Effector CD4-positive, alpha-beta T cell (primary cell): ENCODE measurements around the gene SPP2.

Experiments
- DNase-seq: peaks from one replicate; pipeline ENCODE4 v3.0.0-alpha.2; 2020

Gene SPP2

DNA sequence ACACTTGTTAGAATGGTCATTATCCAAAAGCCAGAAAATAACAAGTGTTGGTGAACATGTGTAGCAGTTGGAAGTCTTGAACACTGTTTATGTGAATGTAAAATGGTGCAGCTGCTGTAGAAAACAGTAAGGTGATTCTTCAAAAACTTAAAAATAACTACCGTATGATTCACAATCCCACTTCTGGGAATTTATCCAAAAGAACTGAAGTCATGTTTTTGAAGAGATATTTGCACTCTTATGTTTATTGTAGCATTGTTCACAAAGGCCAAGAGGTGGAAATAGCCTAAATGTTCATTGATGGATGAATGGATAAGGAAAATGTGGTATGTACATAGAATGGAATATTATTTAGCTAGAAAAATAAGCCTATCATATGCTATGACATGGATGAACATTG, 6.3 kb upstream of the SPP2 start:
- no peak for DNase-seq

DNA sequence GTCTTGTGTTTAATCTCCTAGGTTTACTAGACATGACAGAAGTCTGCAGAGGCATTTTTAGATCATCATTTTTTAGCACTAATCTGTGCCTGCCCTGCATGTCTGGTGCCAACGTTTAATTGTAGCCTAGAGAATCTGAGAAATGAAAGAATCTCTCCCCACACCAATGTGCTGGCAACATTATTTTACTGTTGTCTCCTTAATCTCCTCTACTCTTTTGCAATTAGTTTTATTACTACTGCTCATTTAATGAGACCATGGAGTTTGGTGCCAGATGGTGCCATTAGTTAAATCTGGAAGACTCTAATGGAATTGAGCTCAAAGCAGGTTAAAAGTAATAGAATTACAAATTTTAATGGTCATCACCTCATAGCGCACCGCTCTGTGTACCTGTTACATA, 4.0 kb upstream of the SPP2 start:
- no peak for DNase-seq

- no peak for DNase-seq
Measured at GRCh38 chr2:234047361-234047760, 3.1 kb upstream of the SPP2 start.

GRCh38 chr2:234048049-234048448, 2.5 kb upstream of the SPP2 start:
- DNase-seq, result no peak

- DNase-seq, result no peak
Measured at GRCh38 chr2:234051374-234052070, 1.0 kb downstream of the SPP2 start.

DNA sequence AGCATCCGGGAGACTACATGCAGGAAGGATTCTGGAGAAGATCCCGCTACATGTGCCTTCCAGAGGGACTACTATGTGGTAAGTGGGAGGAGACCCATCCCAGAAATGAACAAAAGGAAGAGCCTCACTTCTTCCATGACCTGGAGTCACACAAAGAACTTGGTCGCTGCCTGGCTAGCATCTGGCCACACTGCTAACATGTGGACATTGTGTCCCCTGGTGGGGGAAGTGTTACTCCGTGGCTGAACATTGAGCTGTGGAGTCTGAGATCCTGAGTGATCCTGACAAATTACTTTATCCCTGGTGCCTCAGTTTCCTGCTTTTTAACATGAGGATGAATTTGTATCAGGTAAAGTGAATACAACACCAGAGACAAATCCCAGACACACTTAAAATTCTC, 8.4 kb downstream of the SPP2 start:
- DNase-seq, result no peak

DNA sequence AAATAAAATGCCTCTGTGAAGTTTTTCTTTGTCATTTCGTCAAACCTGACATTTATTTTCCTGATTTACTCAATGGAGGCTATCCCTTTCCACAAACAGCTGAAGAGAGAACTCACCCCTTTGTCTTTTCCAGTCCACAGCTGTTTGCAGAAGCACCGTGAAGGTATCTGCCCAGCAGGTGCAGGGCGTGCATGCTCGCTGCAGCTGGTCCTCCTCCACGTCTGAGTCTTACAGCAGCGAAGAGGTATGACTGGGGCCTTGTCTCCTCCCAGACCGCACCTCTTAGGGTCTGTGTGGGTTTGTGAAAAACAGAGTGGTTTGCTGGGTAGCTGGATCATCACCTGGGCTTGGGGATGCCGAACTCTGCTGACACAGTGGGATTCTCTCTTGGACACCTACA, 9.7 kb downstream of the SPP2 start:
- DNase-seq, result no peak

- no peak for DNase-seq
Measured at GRCh38 chr2:234061624-234062257, 11.2 kb downstream of the SPP2 start.

DNA sequence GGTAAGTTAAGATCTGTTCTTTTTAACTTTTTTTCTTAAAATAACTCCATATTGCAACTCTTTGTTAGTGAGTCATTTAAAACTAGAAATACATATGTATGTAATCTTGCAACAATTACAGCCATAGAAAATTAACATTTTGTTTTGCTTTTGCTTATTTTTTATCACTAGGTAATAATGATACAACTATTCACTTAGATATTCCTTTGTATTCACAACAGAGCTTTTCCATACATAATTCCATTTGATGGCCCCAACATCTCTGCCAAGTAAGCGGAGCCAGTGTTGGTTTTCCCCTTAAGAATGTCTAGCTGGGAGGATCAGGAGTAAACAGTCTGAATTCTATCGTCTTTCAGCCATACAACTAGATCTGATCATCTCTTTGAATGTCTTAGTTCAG, 16.1 kb downstream of the SPP2 start:
- no peak for DNase-seq

DNA sequence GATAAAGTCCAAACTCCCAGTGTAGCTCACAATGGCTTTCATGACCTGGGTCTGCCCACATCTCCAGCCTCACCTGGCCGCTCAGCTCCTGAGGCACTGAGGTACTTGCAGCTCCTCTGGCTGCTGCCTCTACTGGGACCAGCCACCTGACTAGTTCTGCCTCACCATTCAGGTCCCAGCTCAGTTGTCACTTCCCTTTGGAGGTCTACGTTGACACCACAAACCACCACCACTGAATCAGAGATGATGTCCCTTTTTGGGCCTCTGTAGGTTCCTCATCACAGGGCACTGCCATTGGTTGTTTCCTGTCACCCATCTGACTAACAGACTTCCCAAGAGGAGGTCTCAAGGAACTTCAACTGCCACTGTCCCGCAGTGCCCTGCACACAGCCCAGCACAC, 21.2 kb downstream of the SPP2 start:
- DNase-seq, result no peak

- DNase-seq, result no peak
Measured at GRCh38 chr2:234072454-234072853, 22.0 kb downstream of the SPP2 start.

DNA sequence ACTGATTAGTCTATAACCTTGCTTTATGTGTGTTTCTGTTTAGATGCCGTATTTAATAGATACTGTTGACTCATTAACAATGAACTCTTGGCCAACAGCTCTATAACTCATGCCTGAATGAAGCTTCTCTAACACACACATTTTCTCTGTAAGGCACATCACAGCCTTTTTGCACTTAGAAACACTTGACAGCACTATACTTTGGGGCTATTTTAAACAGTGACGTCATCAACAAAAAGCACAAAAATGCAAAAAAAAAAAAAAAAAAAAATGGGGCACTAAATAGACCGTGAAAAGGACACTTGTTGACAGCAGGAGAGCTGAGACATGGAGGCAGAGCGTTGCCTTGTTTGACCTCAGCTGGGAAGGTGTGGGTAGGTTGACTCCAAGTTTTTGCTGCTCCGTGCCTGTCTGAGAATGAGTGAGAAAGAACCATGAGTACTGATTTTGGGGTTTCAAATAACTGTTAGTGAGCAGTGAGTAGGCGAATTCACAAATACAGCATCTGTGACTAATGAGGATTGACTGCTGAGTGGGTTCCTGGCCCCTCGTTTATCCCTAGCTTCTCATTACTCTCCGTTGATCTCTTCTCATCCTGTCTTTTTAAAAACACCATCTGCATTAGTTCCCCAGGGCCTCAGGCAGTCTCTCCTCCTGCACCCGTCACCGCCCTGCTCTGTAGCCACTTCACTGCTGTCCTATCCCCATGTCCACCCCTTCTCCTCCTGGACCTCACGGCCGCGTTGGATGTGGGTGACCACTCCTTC, 24.4 kb downstream of the SPP2 start:
- no peak for DNase-seq

DNA sequence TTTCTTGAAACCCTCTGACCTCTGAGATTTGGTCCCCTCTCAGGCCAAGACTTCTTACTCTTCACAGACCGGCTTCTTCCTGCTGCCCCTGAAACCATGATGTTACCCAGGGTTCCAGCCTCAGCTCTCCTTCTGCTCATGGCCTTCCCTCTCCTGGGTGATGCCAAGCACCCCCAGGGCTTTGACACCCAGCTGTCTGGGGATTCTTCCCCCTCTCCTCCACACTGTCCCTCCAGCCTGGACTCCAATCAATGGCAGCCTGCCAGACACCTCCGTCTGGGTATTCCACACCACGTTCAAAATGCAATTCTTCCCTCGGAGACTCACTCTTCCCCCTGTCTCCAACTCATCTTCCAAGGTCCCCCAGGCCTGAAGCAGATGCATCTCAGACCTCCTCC, 25.0 kb downstream of the SPP2 start:
- no peak for DNase-seq

DNA sequence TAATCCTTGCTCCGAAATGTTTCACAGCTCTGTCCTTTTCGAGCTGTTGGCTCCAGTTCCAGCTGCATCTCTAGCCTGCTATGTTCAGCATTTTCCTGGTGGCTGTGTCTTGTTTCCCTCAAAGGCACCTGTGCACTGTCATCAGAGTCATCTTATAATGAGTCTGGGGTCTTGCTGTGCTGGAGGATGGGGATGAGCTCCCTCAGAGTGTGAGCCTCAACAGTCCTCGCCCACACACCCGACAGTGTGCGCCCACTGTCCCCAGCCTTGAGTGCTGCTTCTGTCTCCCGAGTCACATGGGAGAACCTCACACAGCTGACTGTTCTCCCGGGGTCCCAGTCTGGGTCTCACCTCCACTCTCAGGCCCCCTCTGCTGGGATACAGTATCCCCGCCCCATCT, 25.4 kb downstream of the SPP2 start:
- DNase-seq, result no peak

DNA sequence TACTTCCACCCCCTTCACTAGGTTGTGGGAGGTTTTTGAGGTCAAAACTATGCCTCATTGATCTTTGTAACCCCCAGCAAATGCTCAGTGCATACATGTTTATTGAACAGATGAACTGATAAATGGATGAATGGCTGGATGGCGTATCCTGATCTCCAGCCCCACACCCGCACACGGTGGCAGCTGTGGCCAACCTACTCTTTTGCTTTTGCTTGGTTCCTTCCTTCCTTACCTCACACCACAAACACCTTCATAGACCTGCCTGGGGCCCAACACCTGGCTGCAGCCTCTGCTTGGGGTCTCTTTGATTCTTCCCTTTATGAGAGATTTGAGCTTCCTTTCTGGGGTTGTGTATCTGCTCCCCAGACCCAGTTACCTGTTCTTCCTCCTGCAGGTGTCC, 25.9 kb downstream of the SPP2 start:
- DNase-seq, result no peak

- DNase-seq, result no peak
Measured at GRCh38 chr2:234078129-234078528, 27.6 kb downstream of the SPP2 start.

GRCh38 chr2:234081970-234082822, 31.7 kb downstream of the SPP2 start:
- no peak for DNase-seq

DNA sequence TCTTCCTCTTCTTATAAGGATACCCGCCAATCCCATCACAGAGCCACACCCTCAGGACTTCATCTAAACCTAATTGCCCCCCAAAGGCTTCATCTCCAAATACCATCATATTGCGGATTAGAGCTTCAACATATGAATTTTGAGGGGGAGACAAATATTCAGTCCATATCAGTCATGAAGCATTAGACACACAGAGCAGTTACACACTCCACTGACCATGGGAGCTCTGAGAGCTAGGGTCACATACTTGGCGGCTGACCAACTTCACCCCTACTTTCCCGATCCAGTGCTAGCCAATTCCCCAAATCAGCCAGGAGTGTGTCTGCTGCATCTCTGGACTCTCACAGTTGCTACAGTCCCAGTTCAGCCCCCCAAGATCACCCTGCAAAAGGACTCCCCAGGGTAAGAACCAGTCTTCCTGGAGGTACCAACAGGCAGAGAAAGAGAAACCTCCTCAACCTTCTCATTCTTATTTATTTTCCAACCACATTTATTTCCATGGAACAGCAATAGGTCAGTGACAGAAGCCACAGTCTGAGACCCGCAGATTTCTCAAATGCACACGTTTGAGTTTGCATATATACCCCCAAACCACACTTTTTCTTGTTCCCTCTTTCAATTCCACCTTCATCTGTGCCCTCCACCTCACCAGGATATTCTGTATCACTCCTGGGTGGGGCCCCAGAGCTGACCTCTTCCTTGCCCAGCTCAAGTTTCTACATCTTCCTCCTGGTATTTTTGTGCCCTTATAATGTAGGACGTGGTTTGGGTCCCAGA, 33.3 kb downstream of the SPP2 start:
- no peak for DNase-seq

DNA sequence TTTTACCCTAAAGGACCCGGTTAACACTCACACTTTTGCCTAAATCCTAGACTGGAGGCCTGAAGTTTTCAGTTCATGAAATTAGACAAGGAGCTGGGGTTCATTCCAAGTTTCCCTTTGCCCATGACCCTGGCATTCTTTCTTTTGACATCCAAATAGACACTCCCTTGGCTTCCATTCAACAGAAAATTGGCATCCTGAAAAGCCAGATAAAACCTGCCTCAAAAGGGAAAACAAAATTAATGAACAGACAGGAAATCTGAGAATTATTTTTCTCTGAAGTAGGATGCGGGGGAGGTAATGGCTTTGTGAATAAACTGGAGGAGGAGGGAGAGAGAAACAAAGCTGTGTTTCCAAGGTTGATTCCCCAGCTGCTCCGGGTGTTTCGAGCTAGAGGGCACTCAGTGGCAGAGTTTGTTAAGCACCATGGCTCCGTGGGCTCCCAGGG, 41.0 kb downstream of the SPP2 start:
- no peak for DNase-seq

- no peak for DNase-seq
Measured at GRCh38 chr2:234091883-234092282, 41.4 kb downstream of the SPP2 start.

DNA sequence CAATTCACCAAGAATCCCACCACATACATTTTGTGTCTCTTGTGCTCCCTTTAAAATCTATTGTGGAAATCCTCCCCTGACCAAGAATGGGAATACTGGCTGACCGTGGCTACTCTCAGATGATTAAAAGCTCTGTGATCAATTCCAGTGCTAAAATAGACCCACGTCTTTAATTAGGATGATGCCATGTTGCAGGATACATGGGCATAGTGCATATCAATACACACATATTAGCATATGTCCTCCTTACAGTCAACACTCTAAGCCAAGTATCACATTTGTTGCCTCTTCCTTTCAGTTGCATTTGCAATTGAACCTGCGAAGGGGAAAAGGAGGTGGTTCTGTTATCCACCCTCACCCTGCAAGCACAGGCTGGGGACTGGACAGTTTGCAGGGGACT, 41.8 kb downstream of the SPP2 start:
- DNase-seq, result no peak

- DNase-seq, result no peak
Measured at GRCh38 chr2:234095301-234095700, 44.8 kb downstream of the SPP2 start.
